Measurements from ENCODE around the gene ECHS1.
A peak's percentile ranks its signal among the peaks of the same experiment; 100 is the strongest.

ECHS1 gene

DNA sequence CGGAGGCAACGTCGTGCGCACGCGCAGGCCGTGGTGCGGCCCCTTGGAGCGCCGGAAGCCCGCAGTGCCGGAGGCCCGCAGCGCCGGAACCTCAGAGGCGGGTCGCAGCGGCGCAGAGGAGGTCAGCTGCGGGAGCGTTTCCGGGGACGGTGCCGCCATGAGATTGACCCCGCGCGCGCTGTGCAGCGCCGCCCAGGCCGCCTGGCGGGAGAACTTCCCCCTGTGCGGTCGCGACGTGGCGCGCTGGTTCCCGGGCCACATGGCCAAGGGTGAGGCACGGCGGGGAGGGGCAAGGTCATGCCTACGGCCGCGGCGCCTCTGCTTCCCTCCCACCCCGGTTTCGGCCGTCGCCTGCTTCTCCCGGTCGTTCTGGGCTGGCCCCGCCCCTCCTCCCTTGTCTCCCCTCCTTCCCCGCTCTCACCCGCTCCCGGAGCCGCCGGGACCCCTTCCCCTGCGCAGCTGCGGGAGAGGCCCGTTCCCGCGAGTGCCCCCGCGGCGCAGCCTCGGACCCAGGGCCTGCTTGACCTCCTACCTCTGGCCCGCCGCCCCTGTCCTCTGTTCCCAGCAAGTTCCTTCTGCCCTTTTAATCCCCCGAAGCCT, 21.0 kb upstream of the ECHS1 start, which contains the start of gene MTG1 (continued):
- TF ChIP-seq ZNF571 (tag by site-specific recombination; IDR thresholded peaks at IDR 0.05), result no peak
- TF ChIP-seq GLIS1 (tag by site-specific recombination; IDR thresholded peaks at IDR 0.05), result peak; percentile 95
- TF ChIP-seq KLF9 (tag by site-specific recombination; IDR thresholded peaks at IDR 0.05; ENCODE audit: low read depth), result peak; percentile 85
- TF ChIP-seq RBAK (tag by site-specific recombination; IDR thresholded peaks at IDR 0.05), result no peak
- no peak for TF ChIP-seq ZFP69B (tag by site-specific recombination; IDR thresholded peaks at IDR 0.05)
- TF ChIP-seq, protein P1, sequence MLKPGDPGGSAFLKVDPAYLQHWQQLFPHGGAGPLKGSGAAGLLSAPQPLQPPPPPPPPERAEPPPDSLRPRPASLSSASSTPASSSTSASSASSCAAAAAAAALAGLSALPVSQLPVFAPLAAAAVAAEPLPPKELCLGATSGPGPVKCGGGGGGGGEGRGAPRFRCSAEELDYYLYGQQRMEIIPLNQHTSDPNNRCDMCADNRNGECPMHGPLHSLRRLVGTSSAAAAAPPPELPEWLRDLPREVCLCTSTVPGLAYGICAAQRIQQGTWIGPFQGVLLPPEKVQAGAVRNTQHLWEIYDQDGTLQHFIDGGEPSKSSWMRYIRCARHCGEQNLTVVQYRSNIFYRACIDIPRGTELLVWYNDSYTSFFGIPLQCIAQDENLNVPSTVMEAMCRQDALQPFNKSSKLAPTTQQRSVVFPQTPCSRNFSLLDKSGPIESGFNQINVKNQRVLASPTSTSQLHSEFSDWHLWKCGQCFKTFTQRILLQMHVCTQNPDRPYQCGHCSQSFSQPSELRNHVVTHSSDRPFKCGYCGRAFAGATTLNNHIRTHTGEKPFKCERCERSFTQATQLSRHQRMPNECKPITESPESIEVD (tag by site-specific recombination; IDR thresholded peaks at IDR 0.05), result no peak
- peak; percentile 95 for TF ChIP-seq ZIC2 (tag by site-specific recombination; IDR thresholded peaks at IDR 0.05)
- peak; percentile 52 for TF ChIP-seq ZNF341 (tag by site-specific recombination; IDR thresholded peaks at IDR 0.05; ENCODE audit: low read depth)
- TF ChIP-seq OVOL3 (tag by site-specific recombination; IDR thresholded peaks at IDR 0.05), result 0 out of 2 replicates have a peak, but pooled peaks have one; percentile 42
- peak; percentile 43 for TF ChIP-seq EGR2 (tag by site-specific recombination; IDR thresholded peaks at IDR 0.05; ENCODE audit: low read depth)
- TF ChIP-seq ZFP37 (tag by site-specific recombination; IDR thresholded peaks at IDR 0.05), result peak; percentile 94
- no peak for TF ChIP-seq ZNF23 (tag by site-specific recombination; IDR thresholded peaks at IDR 0.05; ENCODE audit: borderline replicate concordance)
- peak; percentile 81 for TF ChIP-seq ZNF10 (tag by site-specific recombination; IDR thresholded peaks at IDR 0.05)
- TF ChIP-seq, protein P2, sequence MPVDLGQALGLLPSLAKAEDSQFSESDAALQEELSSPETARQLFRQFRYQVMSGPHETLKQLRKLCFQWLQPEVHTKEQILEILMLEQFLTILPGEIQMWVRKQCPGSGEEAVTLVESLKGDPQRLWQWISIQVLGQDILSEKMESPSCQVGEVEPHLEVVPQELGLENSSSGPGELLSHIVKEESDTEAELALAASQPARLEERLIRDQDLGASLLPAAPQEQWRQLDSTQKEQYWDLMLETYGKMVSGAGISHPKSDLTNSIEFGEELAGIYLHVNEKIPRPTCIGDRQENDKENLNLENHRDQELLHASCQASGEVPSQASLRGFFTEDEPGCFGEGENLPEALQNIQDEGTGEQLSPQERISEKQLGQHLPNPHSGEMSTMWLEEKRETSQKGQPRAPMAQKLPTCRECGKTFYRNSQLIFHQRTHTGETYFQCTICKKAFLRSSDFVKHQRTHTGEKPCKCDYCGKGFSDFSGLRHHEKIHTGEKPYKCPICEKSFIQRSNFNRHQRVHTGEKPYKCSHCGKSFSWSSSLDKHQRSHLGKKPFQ (tag by site-specific recombination; IDR thresholded peaks at IDR 0.05), result no peak
- no peak for TF ChIP-seq ZNF549 (tag by site-specific recombination; IDR thresholded peaks at IDR 0.05)
- TF ChIP-seq, protein P3, sequence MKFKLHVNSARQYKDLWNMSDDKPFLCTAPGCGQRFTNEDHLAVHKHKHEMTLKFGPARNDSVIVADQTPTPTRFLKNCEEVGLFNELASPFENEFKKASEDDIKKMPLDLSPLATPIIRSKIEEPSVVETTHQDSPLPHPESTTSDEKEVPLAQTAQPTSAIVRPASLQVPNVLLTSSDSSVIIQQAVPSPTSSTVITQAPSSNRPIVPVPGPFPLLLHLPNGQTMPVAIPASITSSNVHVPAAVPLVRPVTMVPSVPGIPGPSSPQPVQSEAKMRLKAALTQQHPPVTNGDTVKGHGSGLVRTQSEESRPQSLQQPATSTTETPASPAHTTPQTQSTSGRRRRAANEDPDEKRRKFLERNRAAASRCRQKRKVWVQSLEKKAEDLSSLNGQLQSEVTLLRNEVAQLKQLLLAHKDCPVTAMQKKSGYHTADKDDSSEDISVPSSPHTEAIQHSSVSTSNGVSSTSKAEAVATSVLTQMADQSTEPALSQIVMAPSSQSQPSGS (tag by site-specific recombination; IDR thresholded peaks at IDR 0.05; ENCODE audit: low read depth), result no peak
- no peak for TF ChIP-seq ZNF114 (tag by site-specific recombination; IDR thresholded peaks at IDR 0.05)
- TF ChIP-seq, protein P4, sequence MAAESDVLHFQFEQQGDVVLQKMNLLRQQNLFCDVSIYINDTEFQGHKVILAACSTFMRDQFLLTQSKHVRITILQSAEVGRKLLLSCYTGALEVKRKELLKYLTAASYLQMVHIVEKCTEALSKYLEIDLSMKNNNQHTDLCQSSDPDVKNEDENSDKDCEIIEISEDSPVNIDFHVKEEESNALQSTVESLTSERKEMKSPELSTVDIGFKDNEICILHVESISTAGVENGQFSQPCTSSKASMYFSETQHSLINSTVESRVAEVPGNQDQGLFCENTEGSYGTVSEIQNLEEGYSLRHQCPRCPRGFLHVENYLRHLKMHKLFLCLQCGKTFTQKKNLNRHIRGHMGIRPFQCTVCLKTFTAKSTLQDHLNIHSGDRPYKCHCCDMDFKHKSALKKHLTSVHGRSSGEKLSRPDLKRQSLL (tag by site-specific recombination; IDR thresholded peaks at IDR 0.05), result no peak
- TF ChIP-seq, protein P5, sequence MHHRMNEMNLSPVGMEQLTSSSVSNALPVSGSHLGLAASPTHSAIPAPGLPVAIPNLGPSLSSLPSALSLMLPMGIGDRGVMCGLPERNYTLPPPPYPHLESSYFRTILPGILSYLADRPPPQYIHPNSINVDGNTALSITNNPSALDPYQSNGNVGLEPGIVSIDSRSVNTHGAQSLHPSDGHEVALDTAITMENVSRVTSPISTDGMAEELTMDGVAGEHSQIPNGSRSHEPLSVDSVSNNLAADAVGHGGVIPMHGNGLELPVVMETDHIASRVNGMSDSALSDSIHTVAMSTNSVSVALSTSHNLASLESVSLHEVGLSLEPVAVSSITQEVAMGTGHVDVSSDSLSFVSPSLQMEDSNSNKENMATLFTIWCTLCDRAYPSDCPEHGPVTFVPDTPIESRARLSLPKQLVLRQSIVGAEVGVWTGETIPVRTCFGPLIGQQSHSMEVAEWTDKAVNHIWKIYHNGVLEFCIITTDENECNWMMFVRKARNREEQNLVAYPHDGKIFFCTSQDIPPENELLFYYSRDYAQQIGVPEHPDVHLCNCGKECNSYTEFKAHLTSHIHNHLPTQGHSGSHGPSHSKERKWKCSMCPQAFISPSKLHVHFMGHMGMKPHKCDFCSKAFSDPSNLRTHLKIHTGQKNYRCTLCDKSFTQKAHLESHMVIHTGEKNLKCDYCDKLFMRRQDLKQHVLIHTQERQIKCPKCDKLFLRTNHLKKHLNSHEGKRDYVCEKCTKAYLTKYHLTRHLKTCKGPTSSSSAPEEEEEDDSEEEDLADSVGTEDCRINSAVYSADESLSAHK (tag by site-specific recombination; IDR thresholded peaks at IDR 0.05), result no peak
- TF ChIP-seq, protein P6, sequence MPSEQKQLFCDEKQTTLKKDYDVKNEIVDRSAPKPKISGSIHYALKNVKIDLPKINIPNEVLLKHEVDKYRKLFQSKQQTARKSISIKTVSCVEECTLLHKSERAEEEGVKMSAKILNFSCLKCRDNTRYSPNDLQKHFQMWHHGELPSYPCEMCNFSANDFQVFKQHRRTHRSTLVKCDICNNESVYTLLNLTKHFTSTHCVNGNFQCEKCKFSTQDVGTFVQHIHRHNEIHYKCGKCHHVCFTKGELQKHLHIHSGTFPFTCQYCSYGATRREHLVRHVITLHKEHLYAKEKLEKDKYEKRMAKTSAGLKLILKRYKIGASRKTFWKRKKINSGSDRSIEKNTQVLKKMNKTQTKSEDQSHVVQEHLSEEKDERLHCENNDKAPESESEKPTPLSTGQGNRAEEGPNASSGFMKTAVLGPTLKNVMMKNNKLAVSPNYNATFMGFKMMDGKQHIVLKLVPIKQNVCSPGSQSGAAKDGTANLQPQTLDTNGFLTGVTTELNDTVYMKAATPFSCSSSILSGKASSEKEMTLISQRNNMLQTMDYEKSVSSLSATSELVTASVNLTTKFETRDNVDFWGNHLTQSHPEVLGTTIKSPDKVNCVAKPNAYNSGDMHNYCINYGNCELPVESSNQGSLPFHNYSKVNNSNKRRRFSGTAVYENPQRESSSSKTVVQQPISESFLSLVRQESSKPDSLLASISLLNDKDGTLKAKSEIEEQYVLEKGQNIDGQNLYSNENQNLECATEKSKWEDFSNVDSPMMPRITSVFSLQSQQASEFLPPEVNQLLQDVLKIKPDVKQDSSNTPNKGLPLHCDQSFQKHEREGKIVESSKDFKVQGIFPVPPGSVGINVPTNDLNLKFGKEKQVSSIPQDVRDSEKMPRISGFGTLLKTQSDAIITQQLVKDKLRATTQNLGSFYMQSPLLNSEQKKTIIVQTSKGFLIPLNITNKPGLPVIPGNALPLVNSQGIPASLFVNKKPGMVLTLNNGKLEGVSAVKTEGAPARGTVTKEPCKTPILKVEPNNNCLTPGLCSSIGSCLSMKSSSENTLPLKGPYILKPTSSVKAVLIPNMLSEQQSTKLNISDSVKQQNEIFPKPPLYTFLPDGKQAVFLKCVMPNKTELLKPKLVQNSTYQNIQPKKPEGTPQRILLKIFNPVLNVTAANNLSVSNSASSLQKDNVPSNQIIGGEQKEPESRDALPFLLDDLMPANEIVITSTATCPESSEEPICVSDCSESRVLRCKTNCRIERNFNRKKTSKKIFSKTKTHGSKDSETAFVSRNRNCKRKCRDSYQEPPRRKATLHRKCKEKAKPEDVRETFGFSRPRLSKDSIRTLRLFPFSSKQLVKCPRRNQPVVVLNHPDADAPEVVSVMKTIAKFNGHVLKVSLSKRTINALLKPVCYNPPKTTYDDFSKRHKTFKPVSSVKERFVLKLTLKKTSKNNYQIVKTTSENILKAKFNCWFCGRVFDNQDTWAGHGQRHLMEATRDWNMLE (tag by site-specific recombination; conservative IDR thresholded peaks at IDR 0.05; ENCODE audit: low read depth), result peak; percentile 78
- no peak for TF ChIP-seq ZNF521 (tag by site-specific recombination; IDR thresholded peaks at IDR 0.05)
- no peak for TF ChIP-seq ZNF777 (tag by site-specific recombination; IDR thresholded peaks at IDR 0.05; ENCODE audit: borderline replicate concordance)
- no peak for TF ChIP-seq SALL2 (tag by site-specific recombination; IDR thresholded peaks at IDR 0.05; ENCODE audit: borderline replicate concordance)
- no peak for TF ChIP-seq ZNF140 (tag by site-specific recombination; IDR thresholded peaks at IDR 0.05)
- no peak; the same call in 1 of the 2 replicates for TF ChIP-seq ZNF24 (tag by site-specific recombination; IDR thresholded peaks at IDR 0.05)
- peak; percentile 97 for TF ChIP-seq ZNF501 (tag by site-specific recombination; IDR thresholded peaks at IDR 0.05)
- peak; percentile 73 for TF ChIP-seq BCL11A (tag by site-specific recombination; IDR thresholded peaks at IDR 0.05; ENCODE audit: low read depth)
